DOHH2 (cell line): Measurements from ENCODE around the gene ITGB8.

Experiments
- CTCF ChIP-seq: fragments of 200-600 bp; sonication (generic); IDR thresholded peaks from one replicate; pipeline ENCODE4 v1.5.1; 2014; ENCODE audit warnings: antibody characterized with exemption, mild to moderate bottlenecking, low read depth, low read length; ENCODE audit not compliant: poor library complexity, severe bottlenecking
- EZH2phosphoT487 ChIP-seq: fragments of 200-600 bp; sonication (generic); IDR thresholded peaks from 2 replicates; pipeline ENCODE4 v1.6.1; 2017; ENCODE audit warnings: borderline replicate concordance, mild to moderate bottlenecking, antibody characterized with exemption, low read length, moderate library complexity, mixed read lengths

- no peak for TF ChIP-seq CTCF
- TF ChIP-seq EZH2phosphoT487: no peak
Measured at GRCh38 chr7:20401861-20402746, 71.4 kb downstream of the ITGB8 start.
